Adrenal gland (tissue), 5 donors: Measurements from ENCODE around the gene XRCC1.

ENCODE experiments used
- POLR2A ChIP-seq, 2 donors: fragments of 450-650 bp; IDR thresholded peaks; one replicate each; pipeline ENCODE4 v1.6.1; 2017; ENCODE audit warnings: antibody characterized with exemption in 2 of 2, mild to moderate bottlenecking in 2 of 2, moderate library complexity in 1 of 2
- TF ChIP-seq, protein P1 (sequence below), 6 experiments: fragments of 450-650 bp in 4 of 6; fragments of 200-600 bp in 2 of 6; sonication (generic) in 1 of 6; IDR thresholded peaks; 1 replicate in 5 of 6; 2 replicates in 1 of 6; pipeline versions ENCODE4 v1.5.1 to v1.8.0; 2016 to 2021; ENCODE audit warnings: antibody characterized with exemption in 6 of 6, mild to moderate bottlenecking in 2 of 6, moderate library complexity in 1 of 6
- donor health status: DM: no; HTN: no; CAD: no.

DNA sequence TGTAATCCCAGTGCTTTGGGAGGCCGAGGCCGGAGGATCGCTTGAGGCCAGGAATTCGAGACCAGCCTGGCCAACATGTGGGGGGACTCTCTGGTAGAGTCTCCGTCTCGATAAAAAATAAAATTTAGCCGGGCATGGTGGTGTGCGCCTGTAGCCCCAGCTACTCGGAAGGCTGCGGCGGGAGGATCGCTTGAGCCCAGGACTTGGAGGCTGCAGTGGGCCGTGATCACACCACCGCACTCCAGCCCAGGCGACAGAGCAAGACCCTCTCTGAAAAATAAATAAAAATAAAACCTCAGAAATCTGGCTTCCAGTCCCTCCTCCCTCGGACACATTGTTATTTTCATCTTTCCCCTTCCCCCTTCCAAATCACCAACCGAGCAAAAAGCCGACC is 20.3 kb upstream of the XRCC1 start:
- TF ChIP-seq POLR2A (IDR thresholded peaks at IDR 0.05) = no peak
- TF ChIP-seq, protein P1, sequence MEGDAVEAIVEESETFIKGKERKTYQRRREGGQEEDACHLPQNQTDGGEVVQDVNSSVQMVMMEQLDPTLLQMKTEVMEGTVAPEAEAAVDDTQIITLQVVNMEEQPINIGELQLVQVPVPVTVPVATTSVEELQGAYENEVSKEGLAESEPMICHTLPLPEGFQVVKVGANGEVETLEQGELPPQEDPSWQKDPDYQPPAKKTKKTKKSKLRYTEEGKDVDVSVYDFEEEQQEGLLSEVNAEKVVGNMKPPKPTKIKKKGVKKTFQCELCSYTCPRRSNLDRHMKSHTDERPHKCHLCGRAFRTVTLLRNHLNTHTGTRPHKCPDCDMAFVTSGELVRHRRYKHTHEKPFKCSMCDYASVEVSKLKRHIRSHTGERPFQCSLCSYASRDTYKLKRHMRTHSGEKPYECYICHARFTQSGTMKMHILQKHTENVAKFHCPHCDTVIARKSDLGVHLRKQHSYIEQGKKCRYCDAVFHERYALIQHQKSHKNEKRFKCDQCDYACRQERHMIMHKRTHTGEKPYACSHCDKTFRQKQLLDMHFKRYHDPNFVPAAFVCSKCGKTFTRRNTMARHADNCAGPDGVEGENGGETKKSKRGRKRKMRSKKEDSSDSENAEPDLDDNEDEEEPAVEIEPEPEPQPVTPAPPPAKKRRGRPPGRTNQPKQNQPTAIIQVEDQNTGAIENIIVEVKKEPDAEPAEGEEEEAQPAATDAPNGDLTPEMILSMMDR (IDR thresholded peaks at IDR 0.05) = no peak
